A673 (cell line): ENCODE measurements around the gene SIRT7.
A peak's percentile ranks its signal among the peaks of the same experiment; 100 is the strongest.
"Not testable (repeated sequence)": the region's sequence is repeated elsewhere in the genome, so short reads cannot be mapped to it uniquely, and the experiment has no call there.

Source experiments
- EZH2 ChIP-seq: fragments of 200-600 bp; sonication (generic); IDR thresholded peaks from 2 replicates; pipeline ENCODE4 v1.6.1; 2017; ENCODE audit warnings: borderline replicate concordance, low read depth, mild to moderate bottlenecking, mixed read lengths, antibody characterized with exemption, low read length; ENCODE audit not compliant: poor library complexity, severe bottlenecking
- TF ChIP-seq, protein P1 (sequence below): fragments of 300-800, 200-600 bp; sonication (generic); conservative IDR thresholded peaks from 2 replicates; pipeline ENCODE4 v1.5.1; 2017; ENCODE audit warnings: low read depth, mild to moderate bottlenecking, antibody characterized with exemption, low read length, moderate library complexity, mixed read lengths

DNA sequence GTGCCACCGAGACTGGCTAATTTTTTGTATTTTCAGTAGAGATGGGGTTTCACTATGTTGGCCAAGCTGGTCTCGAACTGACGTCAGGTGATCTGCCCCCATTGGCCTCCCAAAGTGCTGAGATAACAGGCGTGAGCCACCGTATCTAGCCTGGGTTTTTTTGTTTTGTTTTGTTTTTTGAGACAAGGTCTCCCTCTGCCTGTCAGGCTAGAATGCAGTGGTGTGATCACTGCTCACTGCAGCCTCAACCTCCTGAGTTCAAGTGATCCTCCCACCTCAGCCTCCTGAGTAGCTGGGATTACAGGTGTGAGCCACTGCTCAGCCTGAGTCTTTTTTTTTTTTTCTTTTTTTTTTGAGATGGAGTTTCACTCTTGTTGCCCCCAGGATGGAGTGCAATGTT, 35.5 kb upstream of the SIRT7 start:
- TF ChIP-seq, protein P1, sequence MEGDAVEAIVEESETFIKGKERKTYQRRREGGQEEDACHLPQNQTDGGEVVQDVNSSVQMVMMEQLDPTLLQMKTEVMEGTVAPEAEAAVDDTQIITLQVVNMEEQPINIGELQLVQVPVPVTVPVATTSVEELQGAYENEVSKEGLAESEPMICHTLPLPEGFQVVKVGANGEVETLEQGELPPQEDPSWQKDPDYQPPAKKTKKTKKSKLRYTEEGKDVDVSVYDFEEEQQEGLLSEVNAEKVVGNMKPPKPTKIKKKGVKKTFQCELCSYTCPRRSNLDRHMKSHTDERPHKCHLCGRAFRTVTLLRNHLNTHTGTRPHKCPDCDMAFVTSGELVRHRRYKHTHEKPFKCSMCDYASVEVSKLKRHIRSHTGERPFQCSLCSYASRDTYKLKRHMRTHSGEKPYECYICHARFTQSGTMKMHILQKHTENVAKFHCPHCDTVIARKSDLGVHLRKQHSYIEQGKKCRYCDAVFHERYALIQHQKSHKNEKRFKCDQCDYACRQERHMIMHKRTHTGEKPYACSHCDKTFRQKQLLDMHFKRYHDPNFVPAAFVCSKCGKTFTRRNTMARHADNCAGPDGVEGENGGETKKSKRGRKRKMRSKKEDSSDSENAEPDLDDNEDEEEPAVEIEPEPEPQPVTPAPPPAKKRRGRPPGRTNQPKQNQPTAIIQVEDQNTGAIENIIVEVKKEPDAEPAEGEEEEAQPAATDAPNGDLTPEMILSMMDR, result 0 out of 2 replicates have a peak, but pooled peaks have one; percentile 21
- TF ChIP-seq EZH2, result not testable (repeated sequence)
